ENCODE data around the gene NRTN.
"Not testable (repeated sequence)": the region's sequence is repeated elsewhere in the genome, so short reads cannot be mapped to it uniquely, and the experiment has no call there.

NRTN gene, protein sequence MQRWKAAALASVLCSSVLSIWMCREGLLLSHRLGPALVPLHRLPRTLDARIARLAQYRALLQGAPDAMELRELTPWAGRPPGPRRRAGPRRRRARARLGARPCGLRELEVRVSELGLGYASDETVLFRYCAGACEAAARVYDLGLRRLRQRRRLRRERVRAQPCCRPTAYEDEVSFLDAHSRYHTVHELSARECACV

DNA sequence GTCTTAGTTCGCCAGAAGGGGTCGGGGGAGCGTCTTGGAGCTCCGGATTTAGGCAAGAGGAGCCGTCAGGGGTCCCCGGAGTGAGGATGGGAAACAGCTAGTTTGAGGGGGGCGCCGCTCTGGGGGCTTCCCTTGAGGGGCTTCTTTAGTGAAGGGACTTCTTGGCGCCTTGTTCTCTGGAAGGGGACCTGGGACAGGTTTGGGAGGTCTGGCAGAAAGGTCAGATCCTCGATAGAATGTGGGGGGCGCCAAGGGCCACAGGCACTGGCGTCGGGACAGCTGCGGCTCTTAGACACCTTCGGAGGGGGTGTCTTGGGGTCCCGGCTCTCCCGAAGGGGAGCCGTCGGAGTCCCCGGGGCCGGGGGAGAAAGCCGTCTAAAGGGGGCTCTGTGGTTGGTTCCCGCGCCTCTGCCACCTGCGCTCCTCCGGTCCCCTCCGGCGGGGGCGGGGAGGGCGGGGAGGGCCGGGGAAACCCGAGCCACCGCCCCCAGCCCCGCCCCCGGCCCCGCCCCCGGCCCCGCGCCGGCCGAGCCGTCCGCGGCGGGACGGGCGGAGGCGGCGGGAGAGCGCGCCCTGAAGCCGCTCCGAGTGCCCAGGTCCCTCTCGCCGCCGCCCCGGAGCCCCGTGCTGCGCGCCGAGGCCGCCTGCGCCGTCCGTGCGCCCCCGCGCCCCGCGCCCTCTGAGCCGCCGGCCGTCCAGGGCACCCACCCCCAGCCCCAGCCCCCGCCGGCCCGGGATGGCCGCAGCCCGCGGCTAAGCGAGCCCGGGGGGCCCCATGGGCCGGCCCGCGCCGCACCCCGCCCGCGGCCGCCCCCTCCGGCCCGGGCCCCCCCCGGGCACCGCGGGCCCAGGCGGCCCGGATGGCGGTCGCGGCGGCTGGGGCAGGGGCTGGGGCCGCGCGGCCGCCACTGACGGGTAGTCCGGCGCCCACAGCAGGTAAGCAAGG is at the start of gene NRTN:
TSS of gene NRTN (plus strand) at position 552 of the 946 bp plus-strand sequence. CDS start 19,099 bp downstream, outside the sequence.
- DNase-seq: no peak

DNA sequence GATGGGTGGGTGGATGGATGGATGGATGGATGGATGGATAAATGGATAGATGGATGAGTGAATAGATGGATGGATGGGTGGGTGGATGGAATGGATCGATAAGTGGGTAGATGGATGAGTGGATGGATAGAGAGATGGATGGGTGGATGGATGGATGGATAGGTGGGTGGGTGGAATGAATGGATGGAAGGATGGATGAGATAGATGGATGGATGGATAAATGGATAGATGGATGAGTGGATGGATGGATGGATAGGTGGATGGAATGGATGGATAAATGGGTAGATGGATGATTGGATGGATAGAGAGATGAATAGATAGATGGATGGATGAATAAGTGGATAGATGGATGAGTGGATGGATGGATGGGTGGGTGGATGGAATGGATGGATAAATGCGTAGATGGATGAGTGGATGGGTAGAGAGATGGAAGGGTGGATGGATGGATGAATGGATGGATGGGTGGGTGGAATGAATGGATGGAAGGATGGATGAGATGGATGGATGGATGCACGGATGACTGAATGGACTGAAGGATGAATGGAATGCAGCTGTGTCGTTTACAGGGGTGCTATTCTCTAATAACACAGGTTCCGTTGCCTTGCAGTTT is 42.2 kb upstream of the NRTN start:
- DNase-seq: no peak

DNA sequence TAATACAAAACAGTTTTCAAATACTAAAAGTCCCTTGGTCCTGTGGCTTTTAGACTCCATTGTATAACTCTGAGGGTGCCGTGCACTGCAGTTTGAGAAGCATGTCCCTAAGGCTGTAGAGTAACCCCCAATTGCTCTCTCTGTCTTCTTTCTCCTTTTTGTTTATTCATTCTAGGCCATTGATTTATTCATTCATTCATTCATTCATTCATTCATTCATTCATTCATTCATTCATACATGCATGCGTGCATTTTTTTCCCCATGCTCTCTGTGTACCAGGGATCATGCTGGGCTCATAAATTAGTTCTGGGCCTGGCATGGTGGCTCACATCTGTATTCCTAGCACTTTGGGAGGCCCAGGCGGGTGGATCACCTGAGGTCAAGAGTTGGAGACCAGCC is 39.6 kb upstream of the NRTN start:
- no peak for DNase-seq

DNA sequence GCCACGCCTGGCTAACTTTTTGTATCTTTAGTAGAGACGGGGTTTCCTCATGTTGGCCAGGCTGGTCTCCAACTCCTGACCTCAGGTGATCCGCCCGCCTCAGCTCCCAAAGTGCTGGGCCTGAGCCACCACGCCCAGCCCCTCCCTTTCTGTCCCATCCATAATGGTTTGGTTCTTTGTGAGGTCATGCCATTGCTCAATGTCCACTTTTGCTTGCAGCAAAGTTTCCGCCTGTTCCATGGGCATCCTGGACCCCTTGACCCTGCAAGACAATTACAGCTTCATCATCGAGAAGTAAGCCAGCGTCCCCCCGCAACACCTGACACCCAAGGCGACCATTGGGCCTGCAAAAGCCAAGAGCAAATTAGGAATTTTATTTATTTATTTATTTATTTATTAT is 36.9 kb upstream of the NRTN start:
- no peak for DNase-seq

DNA sequence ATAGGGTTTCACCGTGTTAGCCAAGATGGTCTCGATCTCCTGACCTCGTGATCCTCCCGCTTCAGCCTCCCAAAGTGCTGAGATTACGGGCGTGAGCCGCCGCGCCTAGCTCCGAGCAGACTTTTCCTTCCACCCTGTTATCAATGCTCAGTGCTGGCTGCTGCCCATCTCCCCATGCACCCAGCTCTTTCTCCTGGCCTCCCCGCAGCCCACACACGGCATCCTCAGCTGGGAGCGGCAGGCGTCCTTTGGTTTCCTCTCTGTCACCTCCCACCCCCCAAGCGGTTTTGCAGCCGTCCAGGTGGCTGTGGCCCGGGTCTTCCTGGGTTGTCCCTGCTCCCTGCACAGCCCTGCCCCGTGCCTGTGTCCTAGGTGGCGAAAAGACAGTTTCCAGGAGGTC is 32.5 kb upstream of the NRTN start:
- no peak for DNase-seq

DNA sequence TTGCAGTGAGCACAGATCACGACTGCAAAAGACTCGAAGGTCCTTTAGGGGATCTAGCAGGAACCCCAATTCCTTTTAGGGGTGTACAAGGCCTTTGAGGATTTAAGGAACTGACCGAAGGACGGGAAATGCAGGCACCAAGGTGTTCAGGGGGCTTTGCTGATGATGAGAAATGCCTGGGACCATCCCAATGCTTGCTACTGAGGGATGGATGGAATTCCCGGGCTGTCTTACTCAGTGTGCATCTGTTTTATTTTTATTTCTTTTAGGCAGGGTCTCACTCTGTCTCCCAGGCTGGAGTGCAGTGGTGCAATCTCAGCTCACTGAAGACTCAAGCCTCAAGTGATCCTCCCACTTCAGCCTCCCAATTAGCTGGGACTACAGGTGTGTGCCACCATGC is 31.6 kb upstream of the NRTN start:
- no peak for DNase-seq

DNA sequence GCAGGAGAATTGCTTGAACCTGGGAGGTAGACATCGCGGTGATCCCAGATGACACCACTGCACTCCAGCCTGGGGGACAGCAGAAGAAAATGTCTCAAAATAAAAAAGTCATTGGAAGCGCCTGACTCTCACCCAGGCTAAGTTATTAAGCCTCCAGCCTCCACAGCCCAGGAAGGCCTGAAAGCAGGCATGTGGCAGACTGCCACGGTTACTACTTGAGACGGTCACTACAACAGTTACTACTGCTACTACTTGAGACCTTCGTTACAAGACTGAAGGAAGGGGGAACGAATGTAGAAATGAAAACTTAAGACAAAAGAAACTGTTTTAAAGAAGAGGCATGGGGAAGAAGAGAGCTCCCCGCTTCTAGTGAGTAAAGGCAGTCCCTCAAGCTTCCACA is 29.9 kb upstream of the NRTN start:
- DNase-seq: no peak

DNA sequence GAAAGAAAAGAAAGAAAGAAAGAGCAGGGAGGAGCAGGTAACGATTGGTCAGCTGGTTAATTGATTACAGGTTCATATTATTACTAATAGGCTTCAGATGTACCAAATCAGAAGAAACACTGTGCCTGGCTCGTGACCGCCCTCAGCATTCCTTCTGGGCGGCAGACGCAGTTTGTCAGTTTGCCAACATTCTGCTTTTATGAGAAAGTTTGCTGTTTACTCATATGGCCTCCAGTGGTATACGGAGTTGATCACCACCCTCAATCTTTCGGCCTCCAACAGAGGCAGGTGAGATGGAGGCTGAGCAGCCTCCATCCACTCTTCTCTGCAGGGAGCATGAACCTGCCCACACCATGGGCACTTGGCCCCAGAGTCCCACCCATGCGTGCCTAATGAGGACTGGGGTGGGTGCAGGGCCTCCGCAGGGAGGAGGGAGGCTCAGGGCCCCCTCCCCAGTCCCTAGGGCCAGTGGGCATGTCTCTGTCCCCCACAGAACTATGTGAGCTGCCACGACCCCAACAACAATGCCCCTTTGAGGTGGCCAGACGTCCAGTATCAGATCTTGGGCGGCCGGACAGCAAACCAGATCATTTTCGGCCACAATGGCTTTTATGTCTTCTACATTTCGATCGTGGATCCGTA is 29.1 kb upstream of the NRTN start:
- DNase-seq: no peak

DNA sequence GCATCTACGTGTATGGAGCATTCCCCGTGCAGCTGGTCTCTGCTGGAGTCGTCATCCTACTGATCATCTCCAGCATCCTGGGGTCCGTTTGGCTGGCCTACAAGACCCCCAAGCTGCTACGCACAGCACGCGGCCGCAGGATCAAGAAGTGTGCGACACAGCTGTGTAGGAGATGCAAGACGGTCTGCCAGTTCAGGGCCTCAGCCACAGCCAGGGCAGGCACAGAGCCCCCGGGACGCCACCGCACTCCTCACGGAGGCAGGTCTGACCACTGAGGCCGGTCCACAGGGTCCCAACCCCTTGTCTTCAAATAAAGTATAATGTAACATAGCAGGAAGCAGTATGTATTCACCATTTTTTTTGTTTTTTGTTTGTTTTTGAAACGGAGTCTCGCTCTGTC is 26.5 kb upstream of the NRTN start:
- DNase-seq: no peak

DNA sequence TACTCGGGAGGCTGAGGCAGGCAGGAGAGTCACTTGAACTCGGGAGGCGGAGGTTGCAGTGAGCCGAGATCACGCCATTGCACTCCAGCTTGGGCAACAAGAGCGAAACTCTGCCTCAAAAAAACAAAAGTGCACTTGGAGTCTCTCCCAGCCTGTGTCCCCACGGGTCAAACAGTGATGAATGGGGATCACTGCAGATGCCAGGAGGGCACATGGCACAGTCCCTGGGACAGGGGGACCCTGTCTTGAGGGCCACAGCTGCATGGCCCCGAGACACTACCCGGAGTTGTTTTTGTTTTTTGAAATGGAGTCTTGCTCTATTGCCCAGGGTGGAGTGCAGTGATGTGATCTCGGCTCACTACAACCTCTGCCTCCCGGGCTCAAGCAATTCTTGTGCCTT is 24.0 kb upstream of the NRTN start:
- DNase-seq: not testable (repeated sequence)

DNA sequence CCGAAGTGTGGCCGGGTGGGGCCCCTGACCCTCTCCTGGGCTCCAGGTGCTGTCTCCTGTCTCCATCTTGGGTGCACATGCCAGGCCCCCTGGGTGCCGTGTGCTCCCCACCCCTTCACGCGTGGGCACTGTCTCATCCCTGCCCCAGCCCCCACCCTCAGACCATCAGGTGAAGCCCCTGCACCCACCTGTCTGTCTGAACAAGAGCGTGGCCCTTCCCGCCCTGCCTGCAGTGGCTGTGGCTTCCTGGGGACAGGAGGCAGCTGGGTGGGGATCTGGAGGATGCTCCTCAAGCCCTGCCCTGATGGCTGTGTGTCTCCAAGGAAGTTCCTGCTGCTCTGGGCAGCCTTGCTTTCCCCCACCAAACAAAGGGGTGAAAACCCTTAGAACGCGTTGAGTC is 22.5 kb upstream of the NRTN start:
- no peak for DNase-seq

DNA sequence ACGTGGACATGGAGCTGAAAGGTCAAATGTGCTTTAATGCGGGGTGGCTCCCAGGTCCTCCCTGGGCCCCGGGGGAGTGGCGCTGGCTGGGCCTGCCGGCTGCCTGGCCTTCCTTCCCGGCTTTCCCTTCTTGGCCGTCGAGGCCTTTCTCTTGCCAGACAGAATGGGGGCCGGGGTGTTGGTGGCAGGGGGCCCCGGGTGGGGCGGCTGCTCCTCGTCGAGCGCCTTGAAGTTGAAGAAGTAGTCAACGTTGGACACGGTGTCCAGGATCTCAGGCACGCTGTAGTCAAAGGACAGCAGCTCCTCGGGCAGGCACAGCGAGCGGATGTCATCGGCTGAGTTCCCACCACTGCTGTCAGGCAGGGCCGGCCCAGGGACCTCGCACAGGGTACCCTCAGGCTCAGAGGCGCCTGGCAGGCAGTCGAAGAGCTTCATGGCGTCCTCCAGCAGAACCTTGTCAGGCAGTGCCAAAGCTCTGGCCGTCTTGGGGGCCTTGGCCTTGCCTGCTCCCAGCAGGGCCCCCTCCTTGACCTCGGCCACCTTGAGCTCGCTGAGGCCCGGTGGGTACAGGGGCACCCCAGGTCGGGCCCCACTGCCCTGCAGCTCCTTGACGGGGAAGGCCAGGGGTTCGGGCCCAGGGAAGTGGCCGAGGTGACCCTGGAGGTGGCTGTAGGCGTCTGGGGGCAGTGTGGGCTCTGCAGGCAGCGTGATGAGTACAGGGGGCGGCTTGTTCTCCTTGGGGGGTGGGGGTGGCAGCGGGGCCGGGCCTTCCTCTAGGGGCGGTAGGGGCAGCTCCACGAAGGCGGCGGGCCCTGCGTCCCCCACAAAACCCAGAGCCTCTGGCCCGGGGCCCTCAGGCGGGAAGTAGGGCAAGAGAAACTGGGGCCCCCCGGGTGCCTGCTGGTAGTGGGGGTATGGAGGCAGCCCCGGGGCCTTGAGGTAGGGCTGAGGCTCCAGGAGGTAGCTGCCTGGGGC is 21.6 kb upstream of the NRTN start:
- no peak for DNase-seq

DNA sequence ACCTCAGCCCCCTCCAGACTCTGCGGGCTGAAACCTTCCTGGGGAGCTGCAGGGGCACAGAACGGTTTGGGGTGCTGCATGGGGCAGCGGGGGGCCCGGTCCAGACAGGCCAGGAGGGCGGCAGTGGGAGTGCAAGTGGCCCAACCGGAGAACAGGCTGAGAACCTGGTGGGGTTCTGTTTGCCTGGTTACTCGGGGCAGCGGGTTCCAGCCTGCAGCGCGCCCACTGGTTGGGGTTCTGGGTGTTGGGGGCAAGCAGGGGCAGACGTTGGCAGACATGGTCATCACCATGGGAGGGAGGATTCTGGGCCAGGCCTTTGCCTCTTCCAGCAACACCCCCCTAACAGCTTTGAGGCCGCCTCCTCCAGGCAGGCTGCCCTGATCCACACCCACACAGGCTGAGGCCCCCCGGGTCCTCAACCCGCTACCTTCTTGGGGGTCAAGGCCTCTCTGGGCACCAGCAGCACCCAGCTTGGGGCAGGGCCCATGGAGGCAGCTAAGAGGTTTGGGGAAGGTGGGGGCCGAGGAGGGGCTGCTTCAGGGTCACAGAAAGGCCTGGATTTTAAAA is 20.2 kb upstream of the NRTN start, which contains the start of gene PRR22:
TSS of gene PRR22 (minus strand) at position 166 of the 567 bp plus-strand sequence. CDS start at position 80, 86 bp downstream.
- no peak for DNase-seq

DNA sequence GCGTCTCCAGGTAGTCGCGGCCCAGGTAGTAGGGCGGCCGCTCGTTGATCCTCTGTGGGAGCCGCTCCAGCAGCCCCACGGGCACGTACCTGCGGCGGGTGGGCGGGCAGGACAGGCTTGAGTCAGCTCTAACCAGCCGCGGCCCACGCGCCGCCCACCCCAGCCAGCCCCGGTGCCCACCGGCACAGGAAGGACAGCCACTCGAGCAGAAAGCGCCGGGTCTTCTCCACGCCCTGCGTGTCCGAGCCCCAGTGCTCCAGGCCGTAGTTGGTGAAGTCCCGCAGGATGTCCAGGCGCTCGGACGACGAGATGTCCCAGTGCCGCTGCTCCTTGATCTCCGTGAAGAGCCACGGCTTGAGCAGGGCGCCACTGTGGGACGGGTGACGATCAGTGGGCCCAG is 19.4 kb upstream of the NRTN start:
- DNase-seq: no peak

DNA sequence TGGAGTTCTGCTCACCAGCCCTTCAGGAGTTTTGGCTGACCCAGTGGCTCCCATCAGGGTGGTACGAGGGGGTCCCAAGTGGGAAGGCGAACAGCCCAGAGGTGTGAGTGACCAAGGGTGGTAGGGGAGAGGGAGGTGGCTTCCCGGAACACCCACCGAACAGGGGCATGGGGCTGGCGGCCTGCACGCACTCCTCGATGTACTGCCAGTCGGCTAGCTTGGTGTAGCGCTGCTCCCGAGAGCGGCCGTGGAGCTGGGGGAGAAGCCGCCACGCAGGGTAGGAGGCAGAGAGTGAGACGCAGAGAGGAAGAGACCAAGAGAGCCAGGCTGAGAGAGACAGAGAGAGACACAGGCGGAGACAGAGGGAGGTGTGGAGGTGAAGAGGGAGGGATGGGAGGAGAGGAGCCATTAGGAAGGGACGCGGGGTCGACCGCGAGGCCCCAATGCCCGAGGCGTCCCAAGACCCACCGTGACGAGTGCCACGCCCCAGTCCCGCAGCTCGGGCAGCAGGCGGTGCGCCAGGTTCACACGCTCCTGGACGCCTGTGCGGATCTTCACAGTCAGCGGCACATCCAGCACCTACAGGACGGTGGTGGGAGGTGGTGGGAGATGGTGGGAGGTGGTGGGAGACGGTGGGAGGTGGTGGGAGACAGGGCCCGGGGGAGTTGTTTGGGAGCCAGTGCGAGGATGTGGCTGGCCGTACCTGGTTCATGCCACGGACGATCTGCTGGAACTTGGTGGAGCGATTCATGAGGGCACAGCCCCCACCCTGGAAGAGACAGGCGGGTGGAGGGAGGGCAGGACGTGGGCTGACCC is 18.1 kb upstream of the NRTN start:
- no peak for DNase-seq

DNA sequence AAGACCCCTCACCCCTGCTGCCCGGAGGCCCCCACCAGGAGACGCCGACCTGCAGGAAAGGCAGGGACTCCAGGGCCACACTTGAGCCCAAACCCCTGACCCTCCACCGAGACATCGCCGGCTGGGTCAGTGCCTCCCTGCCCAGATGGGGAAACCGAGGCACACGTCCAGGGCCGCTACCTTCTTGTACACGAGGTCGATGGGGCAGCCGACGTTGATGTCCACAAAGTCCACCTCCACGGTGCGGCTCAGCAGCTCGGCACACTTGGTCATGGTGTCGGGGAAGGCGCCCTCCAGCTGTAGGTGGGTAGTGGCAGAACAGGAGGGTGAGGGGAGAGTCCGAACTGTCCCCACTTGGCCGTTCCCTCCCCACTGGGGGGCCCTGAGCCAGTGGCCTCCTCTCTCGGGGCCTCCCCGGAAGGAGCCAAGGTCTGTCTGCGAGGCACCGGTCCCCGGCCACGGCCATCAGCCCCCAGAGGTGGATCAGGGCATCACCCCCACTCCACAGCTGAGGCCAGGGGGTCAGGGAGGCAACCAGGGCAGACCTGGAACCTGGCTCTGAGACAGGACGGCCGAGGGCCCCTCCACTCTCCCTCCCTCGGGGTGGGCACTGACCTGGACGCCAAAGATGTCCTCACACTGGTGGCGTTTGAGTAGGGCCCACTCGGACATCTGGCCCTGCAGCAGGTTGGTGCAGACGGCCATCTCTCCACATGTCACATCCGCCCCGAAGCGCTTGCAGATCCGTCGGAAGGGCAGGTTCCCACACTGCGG is 17.3 kb upstream of the NRTN start:
- DNase-seq: no peak

DNA sequence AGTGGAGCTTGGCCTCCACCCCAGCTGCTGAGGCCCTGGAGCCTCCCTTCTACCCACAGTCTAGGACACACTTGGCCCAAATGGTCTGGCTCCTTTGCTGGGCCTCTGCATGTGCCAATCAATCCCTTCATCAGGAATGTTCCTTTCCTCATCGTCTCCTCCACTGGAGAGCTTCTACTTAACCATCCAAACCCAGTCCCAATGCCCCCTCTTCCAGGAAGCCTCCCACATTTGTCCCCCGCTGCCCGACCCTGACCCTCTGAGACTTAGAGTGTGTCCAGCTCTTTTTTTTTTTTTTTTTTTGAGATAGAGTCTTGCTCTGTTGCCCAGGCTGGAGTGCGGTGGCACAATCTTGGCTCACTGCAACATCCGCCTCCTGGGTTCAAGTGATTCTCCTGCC is 16.4 kb upstream of the NRTN start:
- no peak for DNase-seq

DNA sequence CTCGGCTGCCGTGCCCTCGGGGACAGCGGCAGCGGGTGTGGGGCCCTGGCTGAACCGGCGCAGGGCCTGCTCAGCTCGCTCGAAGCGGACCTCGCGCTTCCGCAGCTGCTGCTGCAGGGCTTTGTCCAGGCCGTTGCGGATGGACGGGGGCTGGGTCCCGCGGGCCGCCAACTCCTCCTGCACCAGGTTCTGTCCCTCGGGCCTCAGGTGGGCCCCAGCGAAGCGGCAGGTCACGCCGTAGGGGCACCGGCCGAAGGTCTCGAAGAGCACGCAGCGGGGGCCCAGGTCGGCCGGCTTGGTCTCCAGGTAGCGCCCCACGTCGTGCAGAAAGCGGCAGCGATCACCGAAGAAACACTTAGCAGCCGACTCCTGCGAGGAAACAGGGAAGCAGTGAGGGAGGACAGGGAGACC is 15.5 kb upstream of the NRTN start:
- DNase-seq: no peak

DNA sequence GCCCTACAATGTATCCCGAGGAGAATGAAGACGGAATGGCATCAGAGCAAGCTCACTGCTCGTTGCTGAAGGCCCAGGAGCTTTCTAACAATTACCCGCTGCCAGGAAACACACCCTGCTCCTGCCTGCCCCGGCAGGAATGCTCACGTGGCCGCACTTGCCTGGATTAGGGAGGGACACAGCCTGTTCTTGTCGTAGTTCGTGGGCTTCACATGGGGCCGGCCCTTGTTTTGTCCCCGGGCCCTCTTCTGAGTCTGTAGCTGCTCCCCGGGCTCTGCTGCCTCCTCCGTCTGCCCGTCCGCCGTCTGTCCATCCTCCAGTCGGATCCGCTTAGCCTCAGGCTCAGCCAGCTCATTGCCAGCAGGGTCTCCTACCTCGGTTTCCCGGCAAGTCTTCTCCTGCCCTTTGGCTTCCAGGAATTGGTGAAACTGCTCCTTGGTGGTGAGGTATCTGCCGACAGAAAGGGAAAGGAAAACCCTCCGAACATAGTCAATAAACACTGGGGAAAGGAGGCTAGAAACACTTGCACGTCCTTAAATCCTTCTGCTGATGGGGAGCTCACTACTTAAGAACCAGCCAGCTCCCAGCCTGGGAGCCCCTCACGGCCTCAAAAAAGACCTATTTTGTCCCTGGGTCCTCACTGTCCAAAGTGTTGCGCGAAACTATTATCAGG is 14.8 kb upstream of the NRTN start:
- no peak for DNase-seq

Measured in cortex of kidney (tissue), 1 donor.